A549 treated with DMSO at 1 μM for 4 hours (cell line): ENCODE results near the gene THSD1. TPM values are rescaled to one million over a fixed set of nuclear protein-coding genes. Genes with fewer than 3 reads are reported as not detected.

Experiments
- total RNA-seq: library from RNA; stranded (reverse); fragments of 200-300 nt; extraction: Qiagen RNA extraction; gene quantifications from 5 replicates; pipeline ENCODE4 v1.2.3, GENCODE V29; 2022; ENCODE audit warnings: low read depth

THSD1 gene
- 9.4 to 13.6 TPM (median 10.3 TPM) in 5 replicates for total RNA-seq

DNA sequence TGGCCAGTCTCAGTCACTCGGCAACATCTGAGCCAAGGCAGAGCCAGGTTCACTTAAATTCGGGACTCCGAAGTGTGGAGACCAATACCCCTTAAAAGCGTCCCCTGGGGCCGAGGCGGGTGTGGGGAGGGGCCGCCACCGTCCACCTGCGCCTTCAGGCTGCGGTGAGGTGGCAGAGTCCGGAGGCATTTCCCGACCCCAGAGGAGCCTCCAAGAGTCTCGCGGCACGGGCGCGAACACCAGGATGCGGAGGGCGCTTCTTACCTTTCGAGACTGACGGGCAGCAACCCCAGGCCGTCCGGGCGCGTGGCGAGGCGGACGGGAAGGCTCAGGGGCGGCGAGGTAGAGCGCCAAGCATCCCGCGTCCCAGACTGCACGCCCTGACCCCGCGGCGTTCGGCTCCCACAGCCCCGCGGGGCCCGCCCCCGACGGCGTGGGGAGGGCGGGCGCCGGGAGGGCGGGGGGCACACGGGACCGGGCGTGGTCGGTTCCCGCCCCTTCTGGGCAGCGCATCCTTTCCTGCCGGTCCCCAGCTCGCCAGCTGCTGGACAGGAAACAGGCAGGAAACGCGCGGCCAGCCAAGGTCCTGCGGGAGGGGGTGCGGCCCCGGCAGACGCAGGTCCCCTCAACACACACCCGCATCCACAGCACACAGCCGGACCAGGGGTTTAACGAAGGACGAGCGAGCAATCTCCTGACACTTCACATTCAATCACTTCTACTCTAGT lies at the start of gene THSD1:
TSS of gene THSD1 (minus strand) at position 406 of the 728 bp plus-strand sequence. CDS start 3,572 bp downstream, outside the sequence.

DNA sequence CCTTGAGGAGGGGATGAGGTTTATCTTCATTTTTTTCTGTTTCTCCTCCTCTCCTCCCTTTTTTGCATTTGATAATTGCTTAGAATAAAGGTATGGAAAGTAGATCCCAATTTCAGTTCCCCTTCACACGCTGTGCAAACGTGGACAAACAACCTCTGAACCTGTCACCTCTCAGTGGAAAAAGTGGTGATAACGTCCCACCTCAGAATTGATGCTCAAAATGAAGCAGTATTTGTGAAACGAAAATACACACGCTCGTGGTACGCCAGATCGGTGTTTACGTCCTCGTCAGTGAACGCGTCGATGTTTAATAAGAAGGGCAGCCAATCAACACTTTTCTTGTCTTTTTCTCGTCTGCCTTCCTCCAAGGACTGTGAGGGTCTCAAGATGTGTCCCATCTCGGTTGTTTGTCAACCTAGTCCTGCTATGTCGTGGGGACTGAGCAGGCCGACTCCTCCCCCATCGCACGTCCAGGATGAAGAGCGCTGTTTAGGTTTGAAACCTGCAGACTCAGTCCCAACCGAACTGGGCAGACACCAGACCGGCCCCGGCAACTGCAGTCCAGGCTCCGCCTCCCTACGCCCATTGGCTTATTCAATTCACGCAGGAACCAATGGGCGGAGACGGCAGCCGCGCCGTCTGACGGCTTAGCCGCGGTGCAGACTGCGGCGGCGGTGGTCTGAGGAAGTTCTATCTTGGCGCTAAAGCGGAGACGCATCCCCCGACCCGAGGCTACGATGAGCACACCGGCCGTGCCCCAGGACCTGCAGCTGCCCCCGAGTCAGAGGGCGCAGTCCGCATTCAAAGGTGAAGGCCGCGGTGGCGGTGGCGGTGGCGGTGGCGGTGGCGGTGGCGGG lies 49.1 kb upstream of the THSD1 start, which contains the start of gene CKAP2:
TSS of gene CKAP2 (plus strand) at position 659 of the 857 bp plus-strand sequence. CDS start at position 738, 79 bp downstream.

DNA sequence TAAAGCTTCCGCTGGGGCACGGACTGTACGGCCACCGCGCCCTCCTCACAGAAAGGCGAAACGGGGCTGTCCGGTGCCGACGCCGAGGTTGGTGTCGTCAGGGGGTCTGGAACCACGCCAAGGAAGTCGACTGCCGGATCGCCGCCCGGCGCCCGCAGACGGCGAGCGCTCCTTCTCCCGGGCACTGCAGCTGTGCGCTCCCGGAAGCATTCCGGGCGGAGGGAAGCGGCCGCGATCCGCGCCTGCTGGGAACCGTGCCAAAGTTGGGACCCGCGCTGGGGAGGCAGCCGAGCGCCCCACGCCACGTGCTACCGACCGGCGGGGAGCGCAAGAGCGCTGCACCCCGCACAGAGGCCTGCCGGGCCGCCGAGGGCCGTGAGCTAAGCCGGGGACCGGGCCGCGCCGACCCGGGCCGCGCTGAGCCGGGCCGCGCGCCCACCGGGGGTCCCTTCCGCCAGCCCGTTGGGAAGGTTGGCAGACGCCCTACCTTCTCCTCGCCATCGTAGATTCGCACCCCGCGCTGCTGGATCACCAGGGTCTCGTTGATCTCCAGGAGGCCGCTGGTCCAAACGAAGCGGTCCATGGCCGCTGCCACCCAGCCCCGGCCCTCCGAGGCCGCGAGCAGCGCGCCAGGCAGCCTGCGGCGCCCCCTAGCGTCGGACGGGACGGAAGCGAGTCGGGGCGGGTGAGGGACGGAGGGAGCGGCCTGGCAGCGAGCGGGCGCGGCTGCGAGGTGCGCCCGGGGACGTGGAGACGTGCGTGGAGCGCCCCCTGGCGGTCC lies 44.2 kb upstream of the THSD1 start, which contains the start of gene VPS36:
TSS of gene VPS36 (minus strand) at position 623 of the 781 bp plus-strand sequence. CDS start at position 583, 40 bp downstream.

Other genes with a start within 250 kb of the THSD1 start
- gene NEK3, start 246.6 kb downstream of the THSD1 start, total RNA-seq = 5.2 to 8.1 TPM (median 6.8 TPM) in 5 replicates
- 12.5 to 15.5 TPM (median 13.9 TPM) in 5 replicates for gene VPS36, start 44.5 kb upstream of the THSD1 start, total RNA-seq
- gene CKAP2, start 49.3 kb upstream of the THSD1 start, total RNA-seq = 31.1 to 40.8 TPM (median 38.7 TPM) in 5 replicates
- gene HNRNPA1L2, start 236.3 kb upstream of the THSD1 start, total RNA-seq = 5.4 to 6.1 TPM (median 5.8 TPM) in 5 replicates
- gene SUGT1, start 246.7 kb upstream of the THSD1 start, total RNA-seq = 38.0 to 50.7 TPM (median 49.5 TPM) in 5 replicates